ENCODE results near the gene SPAG17.

DNA sequence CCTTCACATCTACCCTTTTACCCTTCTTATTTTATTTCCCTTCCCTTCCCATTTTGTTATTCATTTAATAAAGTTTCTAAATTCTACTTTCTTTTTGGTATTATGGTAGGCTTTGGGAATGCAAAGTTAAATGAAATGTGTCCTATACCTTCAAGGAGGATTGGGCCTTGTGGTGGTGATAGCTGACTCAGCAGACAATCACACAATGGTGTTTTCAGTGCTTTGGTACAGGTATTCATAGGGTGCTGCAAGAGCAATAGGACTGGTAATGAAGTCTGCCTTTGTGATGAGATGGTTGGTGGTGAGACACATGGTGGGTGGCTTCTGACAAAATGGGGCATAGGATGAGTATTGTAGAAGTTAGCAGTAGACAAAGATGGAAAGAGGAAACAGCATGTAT, 21.9 kb upstream of the SPAG17 start:
- TF ChIP-seq, protein P1, sequence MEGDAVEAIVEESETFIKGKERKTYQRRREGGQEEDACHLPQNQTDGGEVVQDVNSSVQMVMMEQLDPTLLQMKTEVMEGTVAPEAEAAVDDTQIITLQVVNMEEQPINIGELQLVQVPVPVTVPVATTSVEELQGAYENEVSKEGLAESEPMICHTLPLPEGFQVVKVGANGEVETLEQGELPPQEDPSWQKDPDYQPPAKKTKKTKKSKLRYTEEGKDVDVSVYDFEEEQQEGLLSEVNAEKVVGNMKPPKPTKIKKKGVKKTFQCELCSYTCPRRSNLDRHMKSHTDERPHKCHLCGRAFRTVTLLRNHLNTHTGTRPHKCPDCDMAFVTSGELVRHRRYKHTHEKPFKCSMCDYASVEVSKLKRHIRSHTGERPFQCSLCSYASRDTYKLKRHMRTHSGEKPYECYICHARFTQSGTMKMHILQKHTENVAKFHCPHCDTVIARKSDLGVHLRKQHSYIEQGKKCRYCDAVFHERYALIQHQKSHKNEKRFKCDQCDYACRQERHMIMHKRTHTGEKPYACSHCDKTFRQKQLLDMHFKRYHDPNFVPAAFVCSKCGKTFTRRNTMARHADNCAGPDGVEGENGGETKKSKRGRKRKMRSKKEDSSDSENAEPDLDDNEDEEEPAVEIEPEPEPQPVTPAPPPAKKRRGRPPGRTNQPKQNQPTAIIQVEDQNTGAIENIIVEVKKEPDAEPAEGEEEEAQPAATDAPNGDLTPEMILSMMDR (IDR thresholded peaks at IDR 0.05) = no peak
- TF ChIP-seq POLR2A (IDR thresholded peaks at IDR 0.05) = no peak

Data from body of pancreas (tissue), 4 donors.